Activated T-helper 9 cell treated with anti-CD3 and anti-CD28 coated beads, Interleukin-2, amount 50 U/mL, for 16 hours (primary cell): ENCODE data around the gene MORC4.

ENCODE experiments used
- DNase-seq: peaks from one replicate; pipeline ENCODE4 v3.0.0-alpha.2; 2020; ENCODE audit warnings: low read depth

The MORC4 gene

DNA sequence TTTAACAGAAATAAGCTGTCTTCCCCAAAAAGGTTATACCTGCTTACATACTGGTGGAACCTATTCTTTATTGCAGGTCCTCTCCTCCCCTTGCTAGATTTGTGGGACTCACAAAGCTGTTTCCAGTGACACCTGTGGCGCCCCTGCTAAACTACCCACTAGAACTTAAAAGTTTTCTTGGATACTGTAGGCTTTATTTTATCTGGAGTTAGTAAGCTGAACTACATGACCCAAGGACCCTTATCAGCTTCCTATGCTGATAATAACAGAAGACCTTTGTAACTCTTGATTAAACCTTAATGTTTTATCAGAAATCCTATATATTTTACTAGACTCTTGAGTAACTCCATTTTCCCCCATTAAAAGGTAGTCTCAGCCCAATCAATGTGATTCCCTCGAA is 47.5 kb downstream of the MORC4 start:
- no peak for DNase-seq

DNA sequence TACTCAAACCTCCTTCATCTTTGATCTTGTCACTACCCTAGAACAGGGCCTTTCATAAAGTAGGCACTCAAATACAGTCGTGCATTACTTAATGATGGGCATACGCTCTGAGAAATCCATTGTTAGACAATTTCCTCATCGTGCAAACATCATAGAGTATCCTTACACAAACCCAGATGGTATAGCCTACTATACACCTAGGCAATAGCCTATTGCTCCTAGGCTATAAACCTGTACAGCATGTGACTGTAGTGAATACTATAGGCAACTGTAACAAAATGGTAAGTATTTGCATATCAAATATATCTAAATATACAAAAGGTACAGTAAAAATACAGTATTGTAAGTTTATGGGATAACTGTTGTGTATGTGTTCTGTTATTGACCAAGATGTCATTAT is 47.9 kb downstream of the MORC4 start:
- no peak for DNase-seq

DNA sequence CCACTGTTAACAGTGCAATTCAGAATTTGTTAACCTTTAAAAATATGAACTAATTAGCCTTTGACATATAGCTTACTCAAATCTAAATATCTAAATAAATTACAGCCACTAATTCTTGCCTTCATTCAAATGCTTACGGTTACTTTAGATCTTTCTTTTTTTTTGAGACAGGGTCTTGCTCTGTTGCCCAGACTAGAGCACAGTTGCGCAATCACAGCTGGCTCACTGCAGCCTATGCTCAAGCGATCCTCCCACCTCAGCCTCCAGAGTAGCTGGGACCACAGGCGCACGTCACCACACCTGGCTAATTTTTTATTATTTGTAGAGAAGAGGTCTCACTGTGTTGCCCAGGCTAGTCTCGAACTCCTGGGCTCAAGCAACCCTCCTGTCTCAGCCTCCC is 48.8 kb downstream of the MORC4 start:
- no peak for DNase-seq

GRCh38 chrX:106950381-106950780 is 49.6 kb downstream of the MORC4 start:
- DNase-seq = no peak

DNA sequence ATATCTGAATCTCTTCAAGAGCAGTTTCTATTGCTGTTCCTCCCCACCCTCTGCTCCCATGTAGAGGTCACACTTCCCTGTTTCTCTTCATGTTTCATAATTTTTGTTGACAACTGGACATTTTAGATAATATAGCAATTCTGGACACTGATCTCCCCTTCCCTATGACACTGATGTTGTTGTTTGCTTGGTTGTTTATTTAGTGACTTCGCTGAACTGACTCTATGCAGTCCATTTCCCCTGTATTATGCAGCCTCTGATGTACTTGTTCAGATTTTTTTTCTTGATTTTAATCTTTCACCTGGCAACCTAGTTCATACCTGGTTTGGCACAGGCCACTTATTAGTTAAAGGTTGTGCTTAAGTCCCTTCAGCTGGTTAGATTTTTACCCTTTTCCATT is 50.6 kb downstream of the MORC4 start:
- no peak for DNase-seq

DNA sequence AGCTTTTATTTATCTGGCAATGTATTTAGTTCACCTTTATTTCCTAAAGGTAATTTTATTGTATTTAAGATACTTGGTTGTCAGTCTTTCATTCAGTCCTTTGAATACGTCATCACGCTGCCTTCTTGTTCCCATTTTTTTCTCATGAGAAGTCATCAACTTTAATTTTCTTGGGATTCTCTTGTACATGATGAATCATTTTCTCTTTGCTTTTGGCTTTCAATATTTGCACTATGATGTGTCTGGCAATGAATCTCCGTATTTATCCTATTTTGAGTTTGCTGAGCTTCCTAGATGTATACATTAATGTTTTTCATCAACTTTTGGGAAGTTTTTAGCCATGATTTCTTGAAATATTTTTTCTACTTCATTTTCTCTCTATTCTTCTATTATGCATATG is 51.4 kb downstream of the MORC4 start:
- DNase-seq = no peak

- DNase-seq = no peak
These were observed 53.5 kb downstream of the MORC4 start for GRCh38 chrX:106946464-106946863.

GRCh38 chrX:106940068-106940467 is 59.9 kb downstream of the MORC4 start:
- no peak for DNase-seq

DNA sequence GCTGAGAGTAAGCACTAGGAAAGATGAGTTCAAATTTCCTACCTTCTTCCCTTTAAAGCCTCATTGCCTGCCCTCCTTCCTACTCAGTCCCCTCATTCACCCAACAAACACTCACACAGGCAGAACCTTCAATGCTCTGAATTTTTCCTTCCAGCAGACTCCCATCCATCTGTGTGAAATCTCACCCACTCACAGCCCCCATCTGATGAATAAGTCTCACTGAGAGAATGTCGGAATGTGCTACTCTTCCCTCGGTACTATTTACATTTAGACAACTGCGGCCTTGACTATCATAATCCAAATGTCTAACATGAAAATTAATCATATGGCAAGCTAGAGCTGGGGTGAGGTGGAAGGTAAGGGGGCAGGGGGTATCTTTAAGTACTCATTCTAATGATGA is 60.4 kb downstream of the MORC4 start:
- no peak for DNase-seq

- no peak for DNase-seq
These were observed 63.8 kb downstream of the MORC4 start for GRCh38 chrX:106936246-106936645.

DNA sequence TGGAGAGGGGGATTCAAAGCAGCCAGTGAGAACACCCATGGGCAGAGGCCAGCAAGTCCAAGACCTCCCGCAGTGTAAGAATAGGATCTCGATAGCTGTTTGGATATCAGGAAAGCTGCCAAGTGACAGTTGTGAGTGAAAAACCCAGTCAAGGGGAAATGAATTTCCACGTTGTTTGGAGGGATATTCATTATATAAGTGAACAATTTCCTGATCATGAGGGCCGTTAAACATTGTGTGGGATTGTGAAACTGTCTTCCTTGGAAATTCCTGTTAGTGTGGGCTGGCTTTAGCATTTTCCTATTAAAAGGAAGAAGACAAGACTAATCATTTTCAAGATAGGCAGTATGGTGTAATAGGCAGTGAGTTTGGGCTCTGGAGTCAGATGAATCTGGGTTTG is 64.8 kb downstream of the MORC4 start:
- DNase-seq = no peak

DNA sequence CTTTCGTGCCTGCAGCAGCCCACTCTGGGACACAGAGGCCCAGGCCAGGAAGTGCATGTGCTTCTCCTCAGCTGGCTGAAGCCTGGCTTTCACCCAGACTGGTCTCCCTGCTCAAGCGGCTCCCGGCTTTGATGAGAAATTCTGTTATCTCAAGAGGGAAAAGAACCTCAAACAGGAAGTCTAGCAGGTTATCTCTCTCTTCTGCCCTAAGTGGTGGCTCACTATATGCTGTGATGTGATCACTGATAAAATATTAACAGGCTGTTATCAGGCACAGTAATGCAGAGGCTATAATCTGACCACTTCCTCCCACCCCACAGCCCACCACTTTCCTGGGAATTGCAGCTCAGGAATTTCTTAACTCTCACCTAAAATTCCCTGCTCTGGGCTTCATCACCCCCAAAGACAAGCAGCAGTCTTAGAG is 66.5 kb downstream of the MORC4 start:
- no peak for DNase-seq

GRCh38 chrX:106932960-106933537 is 67.0 kb downstream of the MORC4 start:
- DNase-seq = no peak

DNA sequence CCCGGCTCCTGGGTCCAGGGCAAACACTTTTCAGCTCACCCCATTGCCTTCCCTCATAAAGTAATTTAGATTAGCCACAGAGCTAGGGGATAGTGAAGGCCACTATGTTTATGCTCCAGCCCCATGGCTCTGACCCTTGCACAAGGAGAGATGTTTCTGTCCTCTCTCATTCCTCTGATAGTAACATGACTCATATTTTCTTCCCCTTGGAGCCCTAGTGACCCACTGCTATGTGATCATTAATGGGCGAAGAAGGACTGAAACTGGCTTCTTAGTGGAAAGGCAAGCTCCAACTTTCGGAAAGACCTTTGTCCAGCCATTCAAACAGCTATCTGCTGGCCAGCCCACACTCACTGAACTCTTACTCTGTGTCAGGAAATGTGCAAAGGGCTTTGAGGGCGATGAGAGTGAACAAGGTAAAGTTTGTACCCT is 67.5 kb downstream of the MORC4 start:
- no peak for DNase-seq

DNA sequence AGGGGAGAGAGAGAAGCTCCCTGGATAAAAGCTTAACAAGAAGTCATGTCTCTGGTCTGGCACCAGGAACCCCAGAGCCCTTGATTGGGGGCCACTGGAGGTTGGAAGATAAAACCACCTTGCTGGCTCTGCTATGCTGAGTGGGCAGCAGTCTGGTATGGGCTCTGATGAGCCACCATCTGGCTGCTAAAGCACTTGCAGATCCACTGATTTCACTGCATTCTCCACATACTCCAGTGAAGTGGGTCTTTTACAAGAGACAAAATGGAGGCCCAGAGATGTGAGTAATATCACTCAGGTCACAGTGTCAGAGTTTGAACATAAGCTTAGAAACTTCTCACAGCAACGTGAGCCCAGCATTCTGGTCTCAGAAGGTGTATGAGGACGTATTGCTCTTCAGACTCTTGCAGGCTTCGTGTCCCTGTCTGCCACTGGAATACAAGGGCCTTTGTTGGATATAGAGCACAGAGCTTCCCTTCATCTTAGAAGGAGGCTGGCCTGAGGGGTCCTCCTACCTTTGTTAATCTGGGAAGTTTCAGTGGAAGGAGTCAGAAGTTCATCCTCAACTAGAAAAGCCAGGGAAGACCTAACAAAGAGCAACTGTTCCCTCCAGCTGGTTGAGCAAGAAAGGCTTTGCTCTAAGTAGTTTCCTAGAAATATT is 68.1 kb downstream of the MORC4 start:
- DNase-seq = no peak

DNA sequence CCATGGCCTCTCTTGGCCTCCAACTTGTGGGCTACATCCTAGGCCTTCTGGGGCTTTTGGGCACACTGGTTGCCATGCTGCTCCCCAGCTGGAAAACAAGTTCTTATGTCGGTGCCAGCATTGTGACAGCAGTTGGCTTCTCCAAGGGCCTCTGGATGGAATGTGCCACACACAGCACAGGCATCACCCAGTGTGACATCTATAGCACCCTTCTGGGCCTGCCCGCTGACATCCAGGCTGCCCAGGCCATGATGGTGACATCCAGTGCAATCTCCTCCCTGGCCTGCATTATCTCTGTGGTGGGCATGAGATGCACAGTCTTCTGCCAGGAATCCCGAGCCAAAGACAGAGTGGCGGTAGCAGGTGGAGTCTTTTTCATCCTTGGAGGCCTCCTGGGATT is 71.8 kb downstream of the MORC4 start:
- no peak for DNase-seq

DNA sequence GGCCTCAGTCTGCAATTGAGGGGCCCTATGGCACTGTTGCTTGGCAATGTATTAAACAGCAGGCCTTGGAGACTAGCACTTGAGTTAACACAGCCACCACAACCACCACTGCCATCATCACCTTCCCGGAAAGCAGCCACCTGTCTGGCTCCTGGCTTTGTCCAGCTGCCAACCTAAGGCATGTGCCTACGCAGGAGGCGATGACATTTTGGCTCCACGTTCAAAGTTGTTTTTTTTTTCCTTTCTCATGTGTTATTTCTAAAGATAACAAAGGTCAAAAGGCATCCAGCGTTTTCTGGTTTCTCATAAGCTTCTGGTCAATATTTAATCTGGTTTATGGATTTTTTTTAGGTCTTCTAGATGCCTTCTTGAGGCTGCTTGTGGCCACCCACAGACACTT is 72.3 kb downstream of the MORC4 start:
- DNase-seq = no peak

- no peak for DNase-seq
These were observed 73.0 kb downstream of the MORC4 start for GRCh38 chrX:106927023-106927422.

DNA sequence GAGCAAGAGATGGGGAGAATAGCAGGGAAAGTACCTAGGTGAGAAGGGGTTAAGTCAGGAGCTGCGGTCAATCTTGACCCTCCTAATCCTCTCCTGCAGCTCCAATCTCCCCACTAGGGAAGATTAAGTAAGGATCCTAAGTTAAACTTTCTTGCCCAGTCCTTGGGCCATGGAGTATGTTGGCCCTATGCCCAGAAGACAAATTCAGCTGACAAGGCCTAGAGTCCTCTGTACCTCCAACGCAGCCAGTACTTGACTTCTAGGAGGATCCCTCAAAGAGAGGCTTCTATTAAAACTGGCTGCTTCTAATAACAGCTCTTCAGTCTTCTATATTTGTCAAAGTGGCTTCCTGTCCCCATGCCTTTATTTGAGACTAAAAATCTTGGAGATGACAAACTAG is 78.4 kb downstream of the MORC4 start:
- DNase-seq = no peak

- no peak for DNase-seq
These were observed 80.0 kb downstream of the MORC4 start, which contains the start of gene CLDN2 for GRCh38 chrX:106919932-106920452. Gene CLDN2 (plus strand): TSS chrX:106920402. CDS start chrX:106928229, 7,827 bp downstream.

DNA sequence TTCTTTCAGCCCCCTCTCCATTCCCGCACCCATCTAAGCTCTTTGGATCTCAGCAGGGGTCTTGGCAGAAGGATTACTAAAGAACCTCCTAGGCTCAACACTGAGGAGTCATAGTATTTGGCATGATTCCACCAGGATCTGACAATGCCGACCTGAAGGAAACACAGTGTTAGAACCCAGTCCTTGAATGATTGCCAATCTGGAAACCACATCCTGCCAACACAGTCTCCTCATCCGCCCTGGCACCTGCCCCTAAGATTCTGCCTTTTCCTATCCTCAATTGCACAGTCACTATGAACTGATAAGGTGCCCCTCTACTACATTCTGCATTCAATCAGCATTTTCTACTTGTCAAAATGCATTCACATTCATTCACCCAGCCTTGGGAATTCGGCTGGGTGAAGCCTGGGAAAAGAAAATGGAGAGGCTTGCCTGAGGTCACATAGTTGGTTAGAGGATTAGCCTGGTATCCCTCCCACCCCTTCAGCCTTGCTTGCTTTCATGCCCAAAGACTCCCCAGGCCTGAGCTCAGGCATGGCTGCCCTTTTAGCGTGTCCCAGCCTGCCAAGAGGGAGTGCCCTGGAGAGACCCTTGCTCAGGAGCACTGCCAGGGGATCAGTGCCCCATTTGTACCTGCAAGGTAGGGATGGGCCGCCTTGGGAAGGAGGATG is 82.0 kb downstream of the MORC4 start:
- no peak for DNase-seq

DNA sequence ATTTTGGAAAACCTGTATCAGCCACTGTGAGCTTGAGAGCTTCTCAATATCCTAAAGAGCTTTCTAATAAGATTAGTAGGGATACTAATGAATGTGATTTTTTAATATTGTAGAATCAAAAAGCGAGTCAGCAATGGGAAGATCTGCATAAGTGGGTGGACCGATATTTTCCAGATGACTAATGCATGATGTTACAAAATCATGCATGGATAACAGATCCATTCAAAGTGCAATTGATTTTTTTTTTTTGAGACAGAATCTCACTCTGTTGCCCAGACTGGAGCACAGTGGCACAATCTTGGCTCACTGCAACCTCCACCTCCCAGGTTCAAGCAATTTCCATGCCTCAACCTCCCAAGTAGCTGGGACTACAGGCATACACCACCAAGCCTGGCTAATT is 87.1 kb downstream of the MORC4 start:
- DNase-seq = no peak

DNA sequence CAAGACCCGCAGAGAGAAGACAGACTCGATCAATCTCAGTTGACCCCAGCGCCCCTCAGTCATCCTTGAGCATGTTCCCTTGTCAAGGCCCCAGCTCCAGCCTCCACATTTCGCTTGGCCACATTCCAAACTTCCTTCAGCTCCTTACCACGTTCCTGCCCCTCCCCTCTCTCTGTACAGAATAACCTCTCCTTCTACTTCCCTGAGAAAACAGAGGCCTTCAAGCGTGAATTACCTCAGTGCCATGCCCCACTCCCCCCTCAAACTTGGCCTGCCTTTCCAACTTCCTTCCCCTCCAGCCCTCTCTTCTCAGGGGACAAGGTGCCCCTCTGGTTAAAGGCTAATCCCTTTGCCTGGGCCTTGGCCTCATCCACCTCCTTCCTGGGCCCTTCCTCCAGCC is 93.7 kb downstream of the MORC4 start:
- no peak for DNase-seq
